Measurements from ENCODE around the gene HAUS3.

HAUS3 gene

DNA sequence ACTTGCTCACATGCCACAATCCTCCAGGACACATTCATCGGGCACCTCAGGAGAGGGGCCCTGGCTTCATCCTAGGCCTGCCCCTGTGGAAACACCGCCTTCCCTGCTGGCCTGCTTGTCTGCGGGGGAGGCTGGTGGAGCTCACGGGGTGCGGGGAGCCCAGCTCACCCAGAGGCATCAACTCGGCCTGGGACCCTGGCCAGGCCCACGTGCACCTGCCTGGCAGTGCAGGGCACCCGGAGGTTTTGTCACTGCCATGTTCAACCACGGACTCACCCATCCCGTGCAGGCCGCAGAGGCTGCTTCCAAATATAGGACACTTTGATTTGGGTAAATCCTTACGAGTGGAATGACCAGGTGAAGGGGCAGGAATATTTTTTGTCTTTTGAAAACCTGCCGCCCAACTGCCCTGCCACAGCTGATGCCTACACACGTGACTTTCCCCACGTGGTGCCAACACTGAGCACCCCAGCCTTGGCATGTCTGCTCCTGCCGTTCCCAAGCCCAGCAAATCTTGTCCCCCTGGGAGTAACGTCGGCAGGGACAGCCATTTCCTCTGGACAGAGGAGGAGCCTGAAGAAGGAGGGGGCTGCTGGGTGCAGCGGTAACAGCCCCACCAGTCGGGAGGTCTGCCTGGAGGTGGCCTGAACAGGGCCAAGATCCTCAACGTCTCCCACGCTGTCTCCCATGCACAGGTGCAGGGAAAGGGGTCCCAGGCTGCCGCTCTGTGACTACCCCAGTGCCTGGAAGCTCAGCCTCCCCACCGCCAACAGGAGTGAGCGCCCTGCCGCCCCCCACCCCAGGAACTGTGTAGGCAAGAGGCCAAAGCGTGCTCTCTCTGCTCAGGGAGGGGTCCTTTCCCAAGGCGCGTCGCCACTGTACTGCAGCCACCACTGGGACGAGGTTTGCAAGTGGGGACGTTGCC is 11.5 kb upstream of the HAUS3 start:
- Histone ChIP-seq H3K4me3 (no peak overlapping the region), H3K27ac (no peak overlapping the region)
- DNase-seq (ENCODE audit: low spot score), result peak; percentile 72
- TF ChIP-seq, protein P1, sequence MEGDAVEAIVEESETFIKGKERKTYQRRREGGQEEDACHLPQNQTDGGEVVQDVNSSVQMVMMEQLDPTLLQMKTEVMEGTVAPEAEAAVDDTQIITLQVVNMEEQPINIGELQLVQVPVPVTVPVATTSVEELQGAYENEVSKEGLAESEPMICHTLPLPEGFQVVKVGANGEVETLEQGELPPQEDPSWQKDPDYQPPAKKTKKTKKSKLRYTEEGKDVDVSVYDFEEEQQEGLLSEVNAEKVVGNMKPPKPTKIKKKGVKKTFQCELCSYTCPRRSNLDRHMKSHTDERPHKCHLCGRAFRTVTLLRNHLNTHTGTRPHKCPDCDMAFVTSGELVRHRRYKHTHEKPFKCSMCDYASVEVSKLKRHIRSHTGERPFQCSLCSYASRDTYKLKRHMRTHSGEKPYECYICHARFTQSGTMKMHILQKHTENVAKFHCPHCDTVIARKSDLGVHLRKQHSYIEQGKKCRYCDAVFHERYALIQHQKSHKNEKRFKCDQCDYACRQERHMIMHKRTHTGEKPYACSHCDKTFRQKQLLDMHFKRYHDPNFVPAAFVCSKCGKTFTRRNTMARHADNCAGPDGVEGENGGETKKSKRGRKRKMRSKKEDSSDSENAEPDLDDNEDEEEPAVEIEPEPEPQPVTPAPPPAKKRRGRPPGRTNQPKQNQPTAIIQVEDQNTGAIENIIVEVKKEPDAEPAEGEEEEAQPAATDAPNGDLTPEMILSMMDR (IDR thresholded peaks at IDR 0.05), result no peak

- TF ChIP-seq, protein P1 (IDR thresholded peaks at IDR 0.05), result no peak
- no peak overlapping the region for H3K27ac ChIP-seq
- no peak for DNase-seq (ENCODE audit: low spot score)
- no peak overlapping the region for H3K4me3 ChIP-seq
Observed at GRCh38 chr4:2252530-2253091, 10.7 kb upstream of the HAUS3 start.

DNA sequence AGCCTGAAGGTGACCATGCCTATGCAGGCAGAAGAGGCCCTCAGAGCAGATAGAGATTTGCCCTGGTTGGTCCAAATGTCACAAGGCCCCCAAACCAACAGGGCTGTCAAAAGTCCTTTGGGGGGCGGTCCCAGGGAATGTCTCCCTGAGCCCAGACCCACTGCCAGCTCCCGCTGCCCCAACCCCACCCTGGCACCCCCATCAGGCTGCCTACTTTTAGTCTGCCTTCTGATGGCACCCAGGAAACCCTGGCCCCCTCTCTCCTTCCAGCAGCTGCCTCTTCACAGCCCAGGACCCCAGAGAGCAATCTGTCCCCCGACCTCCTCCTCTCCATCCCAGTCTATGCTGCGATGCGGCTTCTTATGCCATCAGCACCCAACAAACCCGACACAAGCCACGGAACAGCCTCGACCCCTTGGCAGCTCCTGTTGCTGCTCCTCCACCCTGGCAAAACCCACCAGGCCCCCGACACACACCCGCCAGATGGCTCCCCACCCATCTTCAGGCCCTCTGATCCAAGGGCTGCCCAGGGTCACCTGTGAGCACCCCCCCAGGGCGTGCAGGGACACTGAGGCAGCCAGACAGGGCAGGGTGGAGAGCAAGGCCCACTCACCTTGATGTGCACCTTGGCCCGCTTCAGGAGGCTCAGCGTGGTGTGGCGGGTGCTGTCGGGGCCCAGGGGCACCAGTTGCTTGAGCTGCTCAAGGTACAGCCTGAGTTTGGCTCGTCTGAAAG is 10.0 kb upstream of the HAUS3 start:
- peak; percentile 70 for DNase-seq (ENCODE audit: low spot score)
- no peak overlapping the region for H3K27ac ChIP-seq
- TF ChIP-seq, protein P1 (IDR thresholded peaks at IDR 0.05), result no peak
- H3K4me3 ChIP-seq, result no peak overlapping the region

DNA sequence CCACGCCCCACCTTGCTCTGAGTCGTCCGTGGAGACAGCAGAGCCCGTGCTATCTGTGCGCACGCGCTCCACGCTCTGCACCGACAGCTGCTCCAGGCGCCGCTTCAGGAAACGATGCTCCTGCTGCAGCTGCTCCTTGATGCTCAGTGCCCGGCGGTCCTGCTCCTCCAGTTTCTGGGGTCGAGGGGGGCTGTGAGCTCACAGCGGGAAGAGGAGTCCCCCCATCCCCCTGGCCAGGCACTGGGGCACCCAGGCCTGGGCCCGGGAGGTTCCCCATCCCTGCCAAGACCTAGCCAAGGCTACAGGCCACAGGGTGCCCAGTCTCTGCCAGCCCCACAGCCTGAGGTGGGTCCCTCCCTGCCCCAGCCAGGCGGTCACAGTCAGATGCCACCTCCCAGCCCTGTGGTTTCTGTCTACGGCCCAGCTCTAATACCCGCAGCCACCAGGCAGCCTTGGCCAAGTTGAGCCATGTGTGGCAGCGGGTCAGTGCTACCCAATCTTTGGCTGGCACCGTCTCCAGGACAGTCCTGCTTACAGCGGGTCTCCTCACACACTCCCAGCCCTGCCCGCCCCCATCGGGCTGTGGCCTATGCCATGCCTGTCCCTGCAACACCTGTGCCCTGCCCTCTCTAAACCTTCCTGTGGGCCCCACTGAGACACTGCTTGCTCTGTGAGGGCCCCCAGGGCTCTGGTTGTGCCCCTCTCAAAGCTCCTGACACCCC is 9.3 kb upstream of the HAUS3 start:
- TF ChIP-seq, protein P1 (IDR thresholded peaks at IDR 0.05), result no peak
- Histone ChIP-seq H3K27ac (no peak overlapping the region), H3K4me3 (no peak overlapping the region)
- no peak for DNase-seq (ENCODE audit: low spot score)

DNA sequence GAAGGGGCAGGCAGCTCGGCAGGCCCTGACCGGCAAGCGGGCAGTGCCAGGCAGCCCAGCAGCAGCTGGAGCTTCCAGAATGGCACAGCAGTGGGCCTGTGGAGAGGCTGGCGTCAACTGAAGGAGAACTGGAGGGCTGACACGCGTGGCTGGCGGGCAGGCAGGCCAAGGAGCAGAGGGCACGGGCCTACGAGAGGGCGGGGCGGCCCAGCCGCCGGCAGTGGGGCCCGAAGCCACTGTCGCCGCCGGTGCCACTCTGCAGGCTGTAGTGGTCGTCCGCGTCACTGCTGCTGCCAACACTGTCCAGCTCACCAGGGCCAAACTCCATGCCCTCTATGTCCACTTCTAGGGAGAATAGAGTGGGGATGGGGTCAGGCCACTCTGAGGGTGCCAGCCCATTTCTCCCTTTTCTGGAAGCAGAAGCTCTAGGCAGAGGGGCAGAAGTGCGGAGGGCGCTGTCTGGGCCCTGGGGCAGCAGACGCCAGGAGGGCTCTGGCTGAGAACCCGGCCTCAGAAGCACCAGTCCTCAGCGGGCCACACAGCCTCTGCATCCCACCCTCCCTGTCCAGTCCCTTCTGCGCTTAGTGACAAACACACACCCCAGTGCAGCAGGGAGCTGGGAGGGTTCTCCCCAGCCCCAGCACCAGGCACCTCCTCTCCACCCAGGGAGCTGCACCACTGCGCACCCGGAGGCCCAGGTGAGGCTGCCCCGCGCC is 8.6 kb upstream of the HAUS3 start:
- DNase-seq (ENCODE audit: low spot score), result no peak
- TF ChIP-seq, protein P1 (IDR thresholded peaks at IDR 0.05), result no peak
- Histone ChIP-seq H3K4me3 (no peak overlapping the region), H3K27ac (no peak overlapping the region)
